ENCODE results near the gene ACTL6B.

ACTL6B gene

GRCh38 chr7:100686822-100687211 is 30.6 kb upstream of the ACTL6B start:
- no peak for TF ChIP-seq CTCF (IDR thresholded peaks at IDR 0.05; ENCODE audit: control insufficient read depth, extremely low read depth, insufficient read depth)
- DNase-seq (ENCODE audit: low read depth), result no peak
- no peak overlapping the region for H3K4me3 ChIP-seq (ENCODE audit: low read depth, low read length)

GRCh38 chr7:100686201-100686821 is 30.1 kb upstream of the ACTL6B start:
- H3K4me3 ChIP-seq (ENCODE audit: low read depth, low read length), result no peak overlapping the region
- no peak for DNase-seq (ENCODE audit: low read depth)
- TF ChIP-seq CTCF (IDR thresholded peaks at IDR 0.05; ENCODE audit: control insufficient read depth, extremely low read depth, insufficient read depth), result no peak

GRCh38 chr7:100685631-100686145 is 29.4 kb upstream of the ACTL6B start:
- H3K4me3 ChIP-seq (ENCODE audit: low read depth, low read length), result no peak overlapping the region
- no peak for TF ChIP-seq CTCF (IDR thresholded peaks at IDR 0.05; ENCODE audit: control insufficient read depth, extremely low read depth, insufficient read depth)
- DNase-seq (ENCODE audit: low read depth), result no peak

GRCh38 chr7:100685049-100685605 is 28.9 kb upstream of the ACTL6B start:
- TF ChIP-seq CTCF (IDR thresholded peaks at IDR 0.05; ENCODE audit: control insufficient read depth, extremely low read depth, insufficient read depth), result no peak
- no peak for DNase-seq (ENCODE audit: low read depth)
- no peak overlapping the region for H3K4me3 ChIP-seq (ENCODE audit: low read depth, low read length)

- H3K4me3 ChIP-seq (ENCODE audit: low read depth, low read length), result no peak overlapping the region
- TF ChIP-seq CTCF (IDR thresholded peaks at IDR 0.05; ENCODE audit: control insufficient read depth, extremely low read depth, insufficient read depth), result no peak
Measured at GRCh38 chr7:100684534-100685042, 28.3 kb upstream of the ACTL6B start.

GRCh38 chr7:100683659-100684533 is 27.6 kb upstream of the ACTL6B start:
- TF ChIP-seq CTCF (IDR thresholded peaks at IDR 0.05; ENCODE audit: control insufficient read depth, extremely low read depth, insufficient read depth), result no peak
- DNase-seq (ENCODE audit: low read depth), result no peak
- H3K4me3 ChIP-seq (ENCODE audit: low read depth, low read length), result no peak overlapping the region

More at GRCh38 chr7:100684534-100685042, 28.3 kb upstream of the ACTL6B start:
- no peak for DNase-seq (ENCODE audit: low read depth)
